ENCODE measurements around the gene CARMIL1.

The CARMIL1 gene

GRCh38 chr6:25601800-25602673 lies 322.9 kb downstream of the CARMIL1 start:
- no peak overlapping the region for H3K27ac ChIP-seq
- no peak for DNase-seq

GRCh38 chr6:25602674-25602982 lies 323.5 kb downstream of the CARMIL1 start:
- TF ChIP-seq CTCF (IDR thresholded peaks at IDR 0.05; ENCODE audit: low read depth, low read length) = no peak
- H3K27ac ChIP-seq = no peak overlapping the region
- H3K4me3 ChIP-seq (ENCODE audit: low read depth, low read length) = no peak overlapping the region
- H3K9me3 ChIP-seq (ENCODE audit: severe bottlenecking) = no peaks in the 10 kb centered on the region
- H3K36me3 ChIP-seq = no peaks in the 10 kb centered on the region
- DNase-seq = no peak
- H3K27me3 ChIP-seq (ENCODE audit: insufficient read depth, low read depth, severe bottlenecking) = no peaks in the 10 kb centered on the region

More at GRCh38 chr6:25601800-25602673, 322.9 kb downstream of the CARMIL1 start:
- Histone ChIP-seq H3K9me3 (ENCODE audit: severe bottlenecking) (no peaks in the 10 kb centered on the region), H3K27me3 (ENCODE audit: insufficient read depth, low read depth, severe bottlenecking) (no peaks in the 10 kb centered on the region), H3K36me3 (no peaks in the 10 kb centered on the region), H3K4me3 (ENCODE audit: low read depth, low read length) (no peak overlapping the region)
- TF ChIP-seq CTCF (IDR thresholded peaks at IDR 0.05; ENCODE audit: low read depth, low read length) = peak; percentile 29; the same call in 1 of the 2 replicates

- H3K9me3 ChIP-seq (ENCODE audit: severe bottlenecking) = no peaks in the 10 kb centered on the region
- no peak overlapping the region for H3K27ac ChIP-seq
- H3K36me3 ChIP-seq = no peaks in the 10 kb centered on the region
- H3K27me3 ChIP-seq (ENCODE audit: insufficient read depth, low read depth, severe bottlenecking) = no peaks in the 10 kb centered on the region
- DNase-seq = no peak
- TF ChIP-seq CTCF (IDR thresholded peaks at IDR 0.05; ENCODE audit: low read depth, low read length) = no peak
- H3K4me3 ChIP-seq (ENCODE audit: low read depth, low read length) = no peak overlapping the region
These were observed 324.1 kb downstream of the CARMIL1 start for GRCh38 chr6:25603251-25603650.

GRCh38 chr6:25606151-25606550 lies 327.0 kb downstream of the CARMIL1 start:
- Histone ChIP-seq H3K9me3 (ENCODE audit: severe bottlenecking) (no peaks in the 10 kb centered on the region), H3K27ac (no peak overlapping the region), H3K36me3 (no peaks in the 10 kb centered on the region), H3K27me3 (ENCODE audit: insufficient read depth, low read depth, severe bottlenecking) (no peaks in the 10 kb centered on the region), H3K4me3 (ENCODE audit: low read depth, low read length) (no peak overlapping the region)
- DNase-seq = no peak
- TF ChIP-seq CTCF (IDR thresholded peaks at IDR 0.05; ENCODE audit: low read depth, low read length) = no peak

- H3K36me3 ChIP-seq = no peaks in the 10 kb centered on the region
- no peak overlapping the region for H3K27ac ChIP-seq
- no peaks in the 10 kb centered on the region for H3K27me3 ChIP-seq (ENCODE audit: insufficient read depth, low read depth, severe bottlenecking)
- DNase-seq = no peak
- no peak overlapping the region for H3K4me3 ChIP-seq (ENCODE audit: low read depth, low read length)
- no peaks in the 10 kb centered on the region for H3K9me3 ChIP-seq (ENCODE audit: severe bottlenecking)
- no peak for TF ChIP-seq CTCF (IDR thresholded peaks at IDR 0.05; ENCODE audit: low read depth, low read length)
These were observed 329.5 kb downstream of the CARMIL1 start for GRCh38 chr6:25608558-25609174.
